Tibial nerve (tissue), 4 donors: ENCODE measurements around the gene ARSG. TPM values are rescaled to one million over a fixed set of nuclear protein-coding genes. Genes with fewer than 3 reads are reported as not detected.

Source experiments
- DNase-seq, 2 donors: peaks; one replicate each; pipeline ENCODE4 v3.0.0-alpha.2; 2019; ENCODE audit warnings: low spot score in 2 of 2
- H3K27ac ChIP-seq, 4 donors: fragments of 200-600 bp; sonication (generic) in 3 of 4; one replicate each; pipeline ENCODE4 v1.5.1; 2017 to 2019; ENCODE audit warnings: mild to moderate bottlenecking in 1 of 4
- H3K27me3 ChIP-seq, 2 donors: fragments of 200-600 bp; sonication (generic) in 1 of 2; one replicate each; pipeline versions ENCODE4 v1.5.1 to v1.6.0; 2017 to 2019
- H3K36me3 ChIP-seq, 3 donors: fragments of 200-600 bp; sonication (generic); one replicate each; pipeline ENCODE4 v1.5.1; 2018 to 2019
- H3K4me1 ChIP-seq, 4 donors: fragments of 200-600 bp; sonication (generic) in 3 of 4; one replicate each; pipeline ENCODE4 v1.5.1; 2017 to 2019
- H3K4me3 ChIP-seq, 4 donors: fragments of 200-600 bp; sonication (generic) in 3 of 4; one replicate each; pipeline ENCODE4 v1.5.1; 2017 to 2019; ENCODE audit warnings: mild to moderate bottlenecking in 1 of 4, moderate library complexity in 1 of 4
- H3K9me3 ChIP-seq, 4 donors: fragments of 200-600 bp; sonication (generic) in 3 of 4; one replicate each; pipeline ENCODE4 v1.5.1; 2017 to 2019
- CTCF ChIP-seq, 5 experiments: fragments of 200-600 bp in 3 of 5; fragments of 450-650 bp in 2 of 5; sonication (generic) in 3 of 5; IDR thresholded peaks; one replicate each; pipeline ENCODE4 v1.5.1; 2016 to 2019; ENCODE audit warnings: antibody characterized with exemption in 5 of 5, mild to moderate bottlenecking in 3 of 5, moderate library complexity in 2 of 5
- EP300 ChIP-seq, 2 donors: sonication (generic); formaldehyde crosslinking; IDR thresholded peaks; one replicate each; pipeline ENCODE4 v1.6.1; 2017; ENCODE audit warnings: antibody characterized with exemption in 2 of 2, mild to moderate bottlenecking in 1 of 2
- POLR2A ChIP-seq, 2 donors: fragments of 450-650 bp; IDR thresholded peaks; one replicate each; pipeline ENCODE4 v1.6.1; 2017; ENCODE audit warnings: antibody characterized with exemption in 2 of 2, mild to moderate bottlenecking in 2 of 2, moderate library complexity in 2 of 2
- WGBS, 2 donors: methylation state at CpG; one replicate each; pipeline ENCODE4 v1.1.5; 2018; 5-methylcytosine and 5-hydroxymethylcytosine counted together
- total RNA-seq, 4 donors: library from RNA; depleted of rRNA; stranded (reverse); fragments of >200 nt; gene quantifications; one replicate each; pipeline ENCODE4 v1.1.0, GENCODE V29; 2016

ARSG gene
- total RNA-seq, 4 donors from 2014 or later = 2.1 to 11.4 (median 4.1) TPM

- TF ChIP-seq EP300 (IDR thresholded peaks at IDR 0.05) (no peak), CTCF (IDR thresholded peaks at IDR 0.05) (no peak), POLR2A (IDR thresholded peaks at IDR 0.05) (no peak)
- Histone ChIP-seq H3K36me3 (no peaks in the 10 kb centered on the region), H3K4me3 (peak overlapping the region in 3 of 4 donors; percentile 28 to 60 (median 58)), H3K4me1 (peaks cover 0 to 34% (median 12%) of the 10 kb centered on the region in 4 donors), H3K27ac (peak overlapping the region in 1 of 4 donors; percentile 84), H3K27me3 (peaks cover 0 to 35% of the 10 kb centered on the region in 2 donors), H3K9me3 (no peaks in the 10 kb centered on the region)
- no peak for DNase-seq
- 21 to 24% methylated on average over 9 of the region's 9 CpGs for WGBS, 2 donors
These were observed 1.4 kb upstream of the ARSG start for GRCh38 chr17:68289936-68290267.

GRCh38 chr17:68290268-68290954 is 884 bp upstream of the ARSG start:
- Histone ChIP-seq H3K4me1 (peaks cover 0 to 34% (median 12%) of the 10 kb centered on the region in 4 donors), H3K27ac (peak overlapping the region in 2 of 4 donors; percentile 79 to 84), H3K9me3 (no peaks in the 10 kb centered on the region), H3K27me3 (peaks cover 0 to 35% of the 10 kb centered on the region in 2 donors), H3K4me3 (peak overlapping the region; percentile 28 to 60 (median 52)), H3K36me3 (no peaks in the 10 kb centered on the region)
- WGBS, 2 donors = 2 to 3% methylated on average over 48 to 50 of the region's 50 CpGs
- no peak for DNase-seq
- TF ChIP-seq EP300 (IDR thresholded peaks at IDR 0.05) (no peak), CTCF (IDR thresholded peaks at IDR 0.05) (no peak), POLR2A (IDR thresholded peaks at IDR 0.05) (no peak)

- 1% methylated on average over 32 to 76 of the region's 76 CpGs for whole genome bisulfite sequencing, 2 donors
- Histone ChIP-seq H3K4me3 (peak overlapping the region; percentile 46 to 60 (median 59)), H3K27me3 (peaks cover 0 to 35% of the 10 kb centered on the region in 2 donors), H3K27ac (peak overlapping the region in 3 of 4 donors; percentile 50 to 84 (median 79)), H3K9me3 (no peaks in the 10 kb centered on the region), H3K4me1 (peaks cover 0 to 34% (median 12%) of the 10 kb centered on the region in 4 donors), H3K36me3 (no peaks in the 10 kb centered on the region)
- TF ChIP-seq POLR2A (IDR thresholded peaks at IDR 0.05) (peak; percentile 21 to 42), EP300 (IDR thresholded peaks at IDR 0.05) (peak in 1 of 2 donors; percentile 73), CTCF (IDR thresholded peaks at IDR 0.05) (no peak)
- DNase-seq = peak; percentile 51 to 62
These were observed 767 bp downstream of the ARSG start for GRCh38 chr17:68291836-68292688.

GRCh38 chr17:68292689-68293040 is 1.4 kb downstream of the ARSG start:
- Histone ChIP-seq H3K27ac (peak overlapping the region in 1 of 4 donors; percentile 84), H3K9me3 (no peaks in the 10 kb centered on the region), H3K4me3 (peak overlapping the region in 3 of 4 donors; percentile 46 to 60 (median 58)), H3K4me1 (peaks cover 0 to 34% (median 12%) of the 10 kb centered on the region in 4 donors), H3K27me3 (peaks cover 0 to 35% of the 10 kb centered on the region in 2 donors), H3K36me3 (no peaks in the 10 kb centered on the region)
- TF ChIP-seq EP300 (IDR thresholded peaks at IDR 0.05) = no peak
- TF ChIP-seq POLR2A (IDR thresholded peaks at IDR 0.05) = no peak
- TF ChIP-seq CTCF (IDR thresholded peaks at IDR 0.05) = no peak
- DNase-seq = no peak
- 45 to 50% methylated on average over 9 of the region's 9 CpGs for WGBS, 2 donors
